OCI-LY1 (cell line): ENCODE measurements around the gene LAMP1.
A peak's percentile ranks its signal among the peaks of the same experiment; 100 is the strongest.

Source experiments
- H2AFZ ChIP-seq: fragments of 200-600 bp; sonication (generic), shearing (Covaris generic); 2 replicates; pipeline ENCODE4 v1.6.0; 2014; ENCODE audit warnings: antibody characterized with exemption, mild to moderate bottlenecking, low read length
- H3F3A ChIP-seq: fragments of 200-600 bp; sonication (generic), shearing (Covaris generic); 2 replicates; pipeline ENCODE4 v1.6.0; 2014; ENCODE audit warnings: mild to moderate bottlenecking, antibody characterized with exemption, low read length, moderate library complexity; ENCODE audit not compliant: insufficient read depth
- H3K27ac ChIP-seq: fragments of 200-600 bp; sonication (generic); 2 replicates; pipeline ENCODE4 v1.5.1; 2014; ENCODE audit warnings: low read length, mixed run types, mild to moderate bottlenecking, low read depth; ENCODE audit not compliant: poor library complexity, severe bottlenecking
- H3K27me3 ChIP-seq: fragments of 200-600 bp; sonication (generic); 2 replicates; pipeline ENCODE4 v1.6.0; 2014; ENCODE audit warnings: antibody characterized with exemption, mild to moderate bottlenecking, low read length, moderate library complexity; ENCODE audit not compliant: insufficient read depth
- H3K36me3 ChIP-seq: fragments of 200-600 bp; sonication (generic); 2 replicates; pipeline ENCODE4 v1.6.1; 2014; ENCODE audit warnings: mild to moderate bottlenecking, antibody characterized with exemption, low read length, moderate library complexity, mixed read lengths; ENCODE audit not compliant: insufficient read depth
- H3K4me1 ChIP-seq: fragments of 200-600 bp; sonication (generic); 2 replicates; pipeline ENCODE4 v1.5.1; 2014; ENCODE audit warnings: mild to moderate bottlenecking, low read length, moderate library complexity; ENCODE audit not compliant: insufficient read depth, severe bottlenecking
- H3K4me2 ChIP-seq: fragments of 200-600 bp; sonication (generic), shearing (Covaris generic); 2 replicates; pipeline ENCODE4 v1.6.1; 2014; ENCODE audit warnings: low read length
- H3K4me3 ChIP-seq: fragments of 200-600 bp; sonication (generic); 2 replicates; pipeline ENCODE4 v1.5.1; 2014; ENCODE audit warnings: low read length, low read depth, mild to moderate bottlenecking, mixed read lengths; ENCODE audit not compliant: poor library complexity, severe bottlenecking
- H3K79me2 ChIP-seq: fragments of 200-600 bp; shearing (Covaris generic); 2 replicates; pipeline ENCODE4 v1.6.1; 2016; ENCODE audit warnings: mixed run types, low read length, mixed read lengths; ENCODE audit not compliant: insufficient read depth
- H3K9ac ChIP-seq: fragments of 200-600 bp; sonication (generic), shearing (Covaris generic); 2 replicates; pipeline ENCODE4 v1.6.1; 2014; ENCODE audit warnings: mild to moderate bottlenecking, low read length, mixed read lengths
- H3K9me2 ChIP-seq: fragments of 200-600 bp; sonication (generic), shearing (Covaris generic); 2 replicates; pipeline ENCODE4 v1.6.1; 2014; ENCODE audit warnings: low read depth, mild to moderate bottlenecking, low read length, mixed read lengths
- H3K9me3 ChIP-seq: fragments of 200-600 bp; shearing (Covaris generic); 2 replicates; pipeline ENCODE4 v1.6.1; 2014; ENCODE audit warnings: low read length, mixed read lengths
- H4K20me1 ChIP-seq: fragments of 200-600 bp; sonication (generic), shearing (Covaris generic); 2 replicates; pipeline ENCODE4 v1.6.0; 2016; ENCODE audit warnings: mild to moderate bottlenecking, low read length; ENCODE audit not compliant: insufficient read depth
- CTCF ChIP-seq: fragments of 200-600 bp; sonication (generic), shearing (Covaris generic); IDR thresholded peaks from 2 replicates; pipeline ENCODE4 v1.5.1; 2017; ENCODE audit warnings: mild to moderate bottlenecking, antibody characterized with exemption, low read length, moderate library complexity, mixed read lengths
- EZH2 ChIP-seq: fragments of 200-600 bp; sonication (generic), shearing (Covaris generic); IDR thresholded peaks from 2 replicates; pipeline ENCODE4 v1.8.0; 2017; ENCODE audit warnings: borderline replicate concordance, mixed run types, mild to moderate bottlenecking, antibody characterized with exemption, low read length, moderate library complexity, mixed read lengths

LAMP1 gene

DNA sequence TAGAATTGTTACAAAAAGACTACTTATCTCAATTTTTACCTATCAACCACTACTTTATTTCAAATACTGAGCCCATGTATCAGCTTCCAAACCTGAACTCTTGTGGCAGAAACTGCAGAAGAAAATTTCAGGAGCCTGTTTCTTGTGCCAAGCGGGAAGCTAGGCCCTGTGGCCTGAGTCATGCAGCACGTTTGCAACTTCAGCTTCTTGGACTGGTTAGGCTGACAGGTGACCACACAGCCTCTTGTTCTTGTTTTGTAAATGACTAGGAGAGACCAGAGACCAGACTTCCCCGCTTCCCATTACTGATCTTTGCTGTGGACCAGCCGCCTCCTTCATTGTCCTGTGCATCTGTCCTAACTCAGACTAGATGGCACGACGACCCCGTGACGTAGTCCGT is 3.4 kb upstream of the LAMP1 start:
- H3K4me2 ChIP-seq: no peak overlapping the region
- H3K9me2 ChIP-seq: no peaks in the 10 kb centered on the region
- 0 out of 2 replicates have a peak, but pooled peaks cover 3% of the 10 kb centered on the region for H3F3A ChIP-seq
- TF ChIP-seq CTCF (no peak), EZH2 (no peak)
- no peaks in the 10 kb centered on the region for H3K9me3 ChIP-seq
- peaks cover 13% of the 10 kb centered on the region for H3K79me2 ChIP-seq
- peaks cover 18% of the 10 kb centered on the region for H3K4me1 ChIP-seq
- H2AFZ ChIP-seq: no peak overlapping the region
- no peaks in the 10 kb centered on the region for H3K36me3 ChIP-seq
- H3K27me3 ChIP-seq: no peaks in the 10 kb centered on the region
- H3K27ac ChIP-seq: no peak overlapping the region
- no peak overlapping the region for H3K4me3 ChIP-seq
- H3K9ac ChIP-seq: no peak overlapping the region
- H4K20me1 ChIP-seq: no peaks in the 10 kb centered on the region

GRCh38 chr13:113295776-113296175 is 1.3 kb upstream of the LAMP1 start:
- Histone ChIP-seq H4K20me1 (no peaks in the 10 kb centered on the region), H3K4me3 (no peak overlapping the region), H3K27ac (no peak overlapping the region), H3K4me1 (peaks cover 24% of the 10 kb centered on the region), H2AFZ (no peak overlapping the region), H3K4me2 (no peak overlapping the region), H3K9me2 (no peaks in the 10 kb centered on the region), H3F3A (0 out of 2 replicates have a peak, but pooled peaks cover 3% of the 10 kb centered on the region), H3K9me3 (no peaks in the 10 kb centered on the region), H3K79me2 (peaks cover 34% of the 10 kb centered on the region), H3K36me3 (no peaks in the 10 kb centered on the region), H3K9ac (no peak overlapping the region), H3K27me3 (no peaks in the 10 kb centered on the region)
- TF ChIP-seq CTCF (no peak), EZH2 (no peak)

GRCh38 chr13:113297370-113298042 is 467 bp downstream of the LAMP1 start:
- peaks cover 24% of the 10 kb centered on the region for H3K4me1 ChIP-seq
- no peaks in the 10 kb centered on the region for H3K9me2 ChIP-seq
- no peaks in the 10 kb centered on the region for H3K27me3 ChIP-seq
- peak overlapping the region; percentile 95 for H3K4me3 ChIP-seq
- no peaks in the 10 kb centered on the region for H3K9me3 ChIP-seq
- H3K36me3 ChIP-seq: no peaks in the 10 kb centered on the region
- peak overlapping the region; percentile 90 for H3K9ac ChIP-seq
- no peak overlapping the region for H2AFZ ChIP-seq
- TF ChIP-seq EZH2 (no peak), CTCF (no peak)
- no peak overlapping the region for H3K27ac ChIP-seq
- H4K20me1 ChIP-seq: no peaks in the 10 kb centered on the region
- peak overlapping the region; percentile 80 for H3K4me2 ChIP-seq
- H3F3A ChIP-seq: 0 out of 2 replicates have a peak, but pooled peaks cover 3% of the 10 kb centered on the region
- H3K79me2 ChIP-seq: peaks cover 48% of the 10 kb centered on the region
